NCI-H526 treated with DMSO at 0.1 percent for 48 hours (cell line): ENCODE results near the gene MRPL40.

ENCODE experiments used
- DNase-seq: peaks from one replicate; lab custom pipeline; 2025; lab: John Stamatoyannopoulos, UW

Gene MRPL40

GRCh38 chr22:19483481-19484244, 51.3 kb downstream of the MRPL40 start:
- DNase-seq, result no peak
